Ovary (tissue), 3 donors: ENCODE data around the gene MAB21L3.

Experiments used
- CTCF ChIP-seq, 3 donors: fragments of 450-650 bp in 2 of 3; fragments of 200-600 bp in 1 of 3; IDR thresholded peaks; one replicate each; pipeline versions ENCODE4 v1.5.1 to v1.8.0; 2016 to 2022; ENCODE audit warnings: antibody characterized with exemption in 3 of 3, mild to moderate bottlenecking in 1 of 3
- EP300 ChIP-seq: sonication (generic); formaldehyde crosslinking; IDR thresholded peaks from one replicate; pipeline ENCODE4 v1.6.1; 2017; ENCODE audit warnings: antibody characterized with exemption
- POLR2A ChIP-seq: fragments of 450-650 bp; IDR thresholded peaks from one replicate; pipeline ENCODE4 v1.6.1; 2017; ENCODE audit warnings: antibody characterized with exemption, mild to moderate bottlenecking, moderate library complexity
- donor health status: DM: no; HTN: no; CAD: no.

DNA sequence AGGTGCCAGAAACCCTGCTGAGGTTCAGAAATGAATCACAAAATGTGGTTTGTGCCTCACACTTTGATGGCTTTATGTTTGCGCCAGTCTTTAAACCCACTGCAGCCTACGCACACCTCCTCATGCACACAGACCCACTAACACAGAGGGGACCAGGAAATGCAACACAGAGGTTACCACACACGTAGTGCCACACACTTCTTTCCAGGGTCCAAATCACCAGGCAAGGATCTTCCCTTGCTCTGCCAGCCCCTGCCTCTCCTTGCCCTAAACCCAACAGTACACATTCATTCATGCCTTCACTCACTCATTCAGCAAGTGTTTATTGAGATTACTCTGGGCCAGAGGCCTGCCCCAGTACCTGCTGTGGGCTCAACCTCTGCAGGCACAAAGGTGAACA lies 17.5 kb downstream of the MAB21L3 start:
- no peak for TF ChIP-seq CTCF (IDR thresholded peaks at IDR 0.05)
- TF ChIP-seq EP300, result no peak
- TF ChIP-seq POLR2A, result no peak
